ENCODE results near the gene AADACL3. TPM values are rescaled to one million over a fixed set of nuclear protein-coding genes. Genes with fewer than 3 reads are reported as not detected.

Gene AADACL3
- total and polyA plus RNA-seq, 10 of the 15 experiments (the other 5 are each of a cell fraction or from before 2014, with no cell fraction given), result not detected

- CTCF ChIA-PET, result interaction anchor here (1.3 kb wide), 1 partner anchor 12 kb away, joined by 3 read pairs; no protein-coding TSS in a partner anchor
- DNase-seq (ENCODE audit: low read depth, low spot score) (no peak), ATAC-seq (no peak), FAIRE-seq (no peak)
- intact Hi-C loops (cut with micrococcal nuclease; ENCODE audit: unreplicated experiment), result no loop called here
- Histone ChIP-seq H3K79me2 (ENCODE audit: control insufficient read depth, insufficient read depth, low read length) (no peaks in the 10 kb centered on the region), H3K4me1 (ENCODE audit: control insufficient read depth, insufficient read depth, low read length) (no peaks in the 10 kb centered on the region), H3K36me3 (ENCODE audit: control insufficient read depth in 2 of 2, insufficient read depth in 2 of 2, low read length in 1 of 2) (no peaks in the 10 kb centered on the region), H4K20me1 (ENCODE audit: control insufficient read depth, insufficient read depth) (no peaks in the 10 kb centered on the region), H3K9me3 (replicated peaks; ENCODE audit: control insufficient read depth, insufficient read depth, low read length) (no peaks in the 10 kb centered on the region), H3K4me2 (ENCODE audit: control insufficient read depth, insufficient read depth) (no peak overlapping the region), H2AFZ (ENCODE audit: control insufficient read depth, low read depth, low read length) (no peak overlapping the region), H3K9ac (ENCODE audit: control insufficient read depth, insufficient read depth, low read length) (no peak overlapping the region), H3K4me3 (no peak overlapping the region), H3K27me3 (replicated peaks in 1 of 2; ENCODE audit: control insufficient read depth in 2 of 2, insufficient read depth in 2 of 2, low read length in 1 of 2) (no peaks in the 10 kb centered on the region), H3K27ac (ENCODE audit: control insufficient read depth, insufficient read depth) (no peak overlapping the region)
- in situ Hi-C loops (cut with MboI), result no loop called here
- 0% methylated on average over 3 of the region's 3 CpGs for WGBS (ENCODE audit: insufficient coverage, insufficient replicate concordance, low lambda C conversion rate, missing lambda C conversion rate)
- SMC1A ChIA-PET (ENCODE audit: uncharacterized antibody, unreplicated experiment), result interaction anchor here (0.6 kb wide), 1 partner anchor 21 kb away, joined by 3 read pairs; no protein-coding TSS in a partner anchor
- no TSS peak for BruUV-seq (replicated peaks)
- RAD21 ChIA-PET (ENCODE audit: unreplicated experiment), result no interaction called here
- POLR2A ChIA-PET, result no interaction called here
- TF ChIP-seq BCL11A (IDR thresholded peaks at IDR 0.05; ENCODE audit: low read depth, low read length), result no peak
- no peak for TF ChIP-seq TARDBP (IDR thresholded peaks at IDR 0.05; ENCODE audit: borderline replicate concordance)
- no peak for TF ChIP-seq REST (IDR thresholded peaks at IDR 0.05; ENCODE audit: low read depth, low read length)
- TF ChIP-seq ATF7 (IDR thresholded peaks at IDR 0.05; ENCODE audit: low read depth), result no peak
- TF ChIP-seq YY1 (IDR thresholded peaks at IDR 0.05; ENCODE audit: low read depth, low read length), result no peak
- TF ChIP-seq CBX5 (IDR thresholded peaks at IDR 0.05; ENCODE audit: low read depth), result no peak
- TF ChIP-seq NKRF (conservative IDR thresholded peaks at IDR 0.05), result no peak
- no peak for TF ChIP-seq CEBPZ (IDR thresholded peaks at IDR 0.05; ENCODE audit: low read depth, low read length)
- TF ChIP-seq GATAD2B (conservative IDR thresholded peaks at IDR 0.05; ENCODE audit: low read depth), result no peak
- no peak for TF ChIP-seq ZBTB4 (CRISPR knock-in tag; IDR thresholded peaks at IDR 0.05)
- TF ChIP-seq POLR2AphosphoS2 (IDR thresholded peaks at IDR 0.05; ENCODE audit: low read depth, low read length), result no peak
- TF ChIP-seq EP300 (IDR thresholded peaks at IDR 0.05; ENCODE audit: borderline replicate concordance in 1 of 2, control insufficient read depth in 1 of 2, low read depth in 2 of 2, low read length in 2 of 2), result no peak
Measured at GRCh38 chr1:12711536-12711935, 4.4 kb upstream of the AADACL3 start.

Measured in GM12878 (cell line).